K562 (cell line): ENCODE data around the gene ZFR2. TPM values are rescaled to one million over a fixed set of nuclear protein-coding genes. Genes with fewer than 3 reads are reported as not detected.

Experiments used
- ATAC-seq: fragments of 200-7000 bp; cut with Tn5 transposase; 3 replicates; pipeline ENCODE4 v1.9.1; 2020; ENCODE audit warnings: moderate library complexity
- BruUV-seq: library from RNA; stranded (reverse); fragments of 400-500 nt; replicated peaks from 2 replicates; lab custom pipeline; 2021; lab: Mats Ljungman, UMichigan
- CTCF ChIA-PET: fragments of 300-600 bp; formaldehyde crosslinking; extraction: SDS; loops from one replicate; lab custom pipeline; 2021; ENCODE audit warnings: low intra/inter-chr PET ratio; lab: Yijun Ruan, JAX
- POLR2A ChIA-PET: fragments of 300-600, 350-650 bp; sonication (Branson Sonifier 250); formaldehyde crosslinking; extraction: SDS; loops from one replicate; lab custom pipeline; 2021; ENCODE audit warnings: antibody characterized with exemption, inconsistent platforms; lab: Yijun Ruan, JAX
- DNase-seq, 4 experiments: peaks; one replicate each; pipeline versions ENCODE4 v3.0.0 to v3.0.0-alpha.2; 2011 to 2018; ENCODE audit warnings: low spot score in 3 of 4, mixed read lengths in 3 of 4; ENCODE audit errors: extremely low read depth in 1 of 4
- FAIRE-seq: peaks from 2 replicates; lab custom pipeline; 2011; peaks lifted over from hg19 to GRCh38; lab: Jason Lieb, UNC
- H2AFZ ChIP-seq: 2 replicates; pipeline ENCODE4 v1.6.0; 2011; ENCODE audit warnings: low read depth, low read length, control low read depth, inconsistent platforms
- H3K27ac ChIP-seq: fragments of 200-600 bp; 3 replicates; pipeline ENCODE4 v1.8.0; 2011; ENCODE audit warnings: low read depth, mild to moderate bottlenecking, control low read depth, inconsistent platforms, low read length, moderate library complexity, mixed read lengths; ENCODE audit errors: extremely low read depth
- H3K27me3 ChIP-seq, 2 experiments: fragments of 300-600 bp in 1 of 2; 2 replicates in 1 of 2; 3 replicates in 1 of 2; pipeline versions ENCODE4 v1.6.0 to v1.8.0; 2011; ENCODE audit warnings: inconsistent platforms in 2 of 2, low read length in 2 of 2, mild to moderate bottlenecking in 1 of 2, mixed read lengths in 1 of 2, moderate library complexity in 1 of 2; ENCODE audit not compliant: control insufficient read depth in 2 of 2, insufficient read depth in 2 of 2
- H3K36me3 ChIP-seq: fragments of 300-600 bp; 3 replicates; pipeline ENCODE4 v1.8.0; 2011; ENCODE audit warnings: mild to moderate bottlenecking, low read length, inconsistent platforms; ENCODE audit not compliant: control insufficient read depth, insufficient read depth
- H3K4me1 ChIP-seq, 2 experiments: fragments of 200-600 bp in 1 of 2; replicated peaks in 1 of 2; 2 replicates in 1 of 2; 3 replicates in 1 of 2; pipeline versions ENCODE4 v1.5.1 to v1.8.0; 2011; ENCODE audit warnings: inconsistent platforms in 2 of 2, low read length in 2 of 2, mild to moderate bottlenecking in 1 of 2, mixed read lengths in 1 of 2, moderate library complexity in 1 of 2; ENCODE audit not compliant: control insufficient read depth in 2 of 2, insufficient read depth in 2 of 2
- H3K4me2 ChIP-seq: 2 replicates; pipeline ENCODE4 v1.6.1; 2011; ENCODE audit warnings: low read length, control low read depth, inconsistent platforms, mixed read lengths; ENCODE audit not compliant: insufficient read depth
- H3K4me3 ChIP-seq: fragments of 200-600 bp; sonication (generic), shearing (Covaris generic); 2 replicates; pipeline ENCODE4 v1.5.1; 2016; ENCODE audit warnings: control low read depth, inconsistent platforms
- H3K79me2 ChIP-seq: fragments of 200-600 bp; 3 replicates; pipeline ENCODE4 v1.8.0; 2011; ENCODE audit warnings: low read length, inconsistent platforms; ENCODE audit not compliant: control insufficient read depth, insufficient read depth
- H3K9ac ChIP-seq, 2 experiments: 2 replicates each; pipeline versions ENCODE4 v1.6.0 to v1.6.1; 2011; ENCODE audit warnings: low read depth in 2 of 2, low read length in 2 of 2, control low read depth in 1 of 2, inconsistent platforms in 1 of 2, mild to moderate bottlenecking in 1 of 2, mixed read lengths in 1 of 2; ENCODE audit not compliant: insufficient read depth in 1 of 2
- H3K9me1 ChIP-seq: one replicate; pipeline ENCODE4 v1.6.0; 2011; ENCODE audit warnings: inconsistent platforms, mild to moderate bottlenecking, low read length, moderate library complexity; ENCODE audit not compliant: control insufficient read depth, insufficient read depth
- H3K9me3 ChIP-seq: replicated peaks from 2 replicates; pipeline ENCODE4 v1.5.1; 2011; ENCODE audit warnings: low read depth, low read length, inconsistent platforms; ENCODE audit not compliant: control insufficient read depth, insufficient read depth
- H4K20me1 ChIP-seq: replicated peaks from 2 replicates; pipeline ENCODE4 v1.6.1; 2011; ENCODE audit warnings: low read length, inconsistent platforms, mixed read lengths; ENCODE audit not compliant: control insufficient read depth, insufficient read depth
- ADNP ChIP-seq: fragments of 200-800 bp; sonication (Bioruptor generic); IDR thresholded peaks from 2 replicates; pipeline ENCODE4 v1.6.1; 2016; ENCODE audit warnings: missing genetic modification characterization, missing compliant biosample characterization
- ARID3B ChIP-seq: fragments of 250-450 bp; sonication (Bioruptor Pico); IDR thresholded peaks from 2 replicates; pipeline ENCODE4 v1.4.0; 2020; ENCODE audit warnings: borderline replicate concordance
- CREB3L1 ChIP-seq: fragments of 450-650 bp; IDR thresholded peaks from 2 replicates; pipeline ENCODE4 v1.6.1; 2014; ENCODE audit warnings: low read depth, mild to moderate bottlenecking, moderate library complexity, borderline replicate concordance
- DACH1 ChIP-seq: fragments of 450-650 bp; IDR thresholded peaks from 2 replicates; pipeline ENCODE4 v1.6.1; 2018; ENCODE audit not compliant: partially characterized antibody
- GTF2A2 ChIP-seq: IDR thresholded peaks from 2 replicates; pipeline ENCODE4 v1.6.1; 2016; ENCODE audit warnings: mild to moderate bottlenecking, missing genetic modification characterization, missing compliant biosample characterization
- HSF4 ChIP-seq: fragments of 250-450 bp; sonication (Bioruptor Pico); IDR thresholded peaks from 2 replicates; pipeline ENCODE4 v2.1.2; 2022; ENCODE audit warnings: mild to moderate bottlenecking, moderate library complexity, borderline replicate concordance
- KDM1A ChIP-seq, 2 experiments: fragments of 450-650 bp; IDR thresholded peaks; 2 replicates each; pipeline ENCODE4 v1.6.1; 2016; ENCODE audit warnings: mild to moderate bottlenecking in 2 of 2
- NFYB ChIP-seq: IDR thresholded peaks from 2 replicates; pipeline ENCODE4 v1.6.1; 2011; ENCODE audit warnings: mild to moderate bottlenecking, moderate library complexity; ENCODE audit not compliant: insufficient read length; ENCODE audit errors: extremely low read depth
- PREB ChIP-seq: sonication (generic); formaldehyde crosslinking; IDR thresholded peaks from 2 replicates; pipeline ENCODE4 v1.8.1; 2023; ENCODE audit warnings: mild to moderate bottlenecking, missing genetic modification reagents
- SIN3A ChIP-seq, 2 experiments: fragments of 150-350 bp in 1 of 2; IDR thresholded peaks; 2 replicates each; pipeline ENCODE4 v1.6.1; 2011 to 2016; ENCODE audit warnings: borderline replicate concordance in 2 of 2, low read depth in 2 of 2, low read length in 2 of 2, mild to moderate bottlenecking in 2 of 2, moderate library complexity in 2 of 2; ENCODE audit not compliant: control insufficient read depth in 1 of 2
- SNIP1 ChIP-seq: fragments of 450-650 bp; IDR thresholded peaks from 2 replicates; pipeline ENCODE4 v1.7.1; 2017; ENCODE audit warnings: low read depth, mild to moderate bottlenecking
- STAG1 ChIP-seq: sonication (generic); formaldehyde crosslinking; IDR thresholded peaks from 2 replicates; pipeline ENCODE4 v1.5.0; 2020; ENCODE audit warnings: missing genetic modification reagents, borderline replicate concordance
- TCF3 ChIP-seq: sonication (generic); formaldehyde crosslinking; IDR thresholded peaks from 2 replicates; pipeline ENCODE4 v1.4.0; 2020; ENCODE audit warnings: mild to moderate bottlenecking, missing genetic modification reagents
- TRIM28 ChIP-seq: fragments of 450-650 bp; IDR thresholded peaks from 2 replicates; pipeline ENCODE4 v1.6.1; 2017
- XRCC5 ChIP-seq: fragments of 200-400 bp; formaldehyde crosslinking; IDR thresholded peaks from 2 replicates; pipeline ENCODE4 v1.6.1; 2017; ENCODE audit warnings: low read depth, mild to moderate bottlenecking, low read length
- ZBTB9 ChIP-seq: fragments of 450-650 bp; formaldehyde crosslinking; IDR thresholded peaks from 2 replicates; pipeline ENCODE4 v1.4.0; 2020; ENCODE audit warnings: mild to moderate bottlenecking, moderate library complexity
- ZNF707 ChIP-seq: fragments of 250-450 bp; sonication (Bioruptor Pico); conservative IDR thresholded peaks from 2 replicates; pipeline ENCODE4 v1.8.0; 2022; ENCODE audit warnings: inconsistent platforms, mild to moderate bottlenecking, moderate library complexity
- ZNF778 ChIP-seq: fragments of 450-650 bp; formaldehyde crosslinking; IDR thresholded peaks from 2 replicates; pipeline ENCODE4 v1.4.0; 2020; ENCODE audit warnings: mild to moderate bottlenecking, moderate library complexity
- ZSCAN29 ChIP-seq: fragments of 450-650 bp; IDR thresholded peaks from 2 replicates; pipeline ENCODE4 v1.6.1; 2017
- WGBS: fragments of 100-300 bp; shearing (Covaris generic); methylation state at CpG from one replicate; pipeline ENCODE4 v1.1.6; 2016; ENCODE audit warnings: low coverage, mixed read lengths; ENCODE audit not compliant: insufficient coverage; ENCODE audit errors: missing lambda C conversion rate; 5-methylcytosine and 5-hydroxymethylcytosine counted together
- in situ Hi-C: fragments of 300-500 bp; cut with MboI; formaldehyde crosslinking; loops from 4 replicates; pipeline ENCODE4 v1.15.0; 2018; ENCODE audit warnings: inconsistent platforms, mixed read lengths
- intact Hi-C: fragments of 100-400 bp; cut with micrococcal nuclease; formaldehyde crosslinking; loops from 2 replicates; pipeline ENCODE4 v1.14.2; 2022
- polyA plus RNA-seq, 8 experiments: library from polyadenylated mRNA; depleted of rRNA in 4 of 8; stranded (reverse) in 5 of 8; unstranded in 3 of 8; fragments of >200 nt; fragmentation: Nextera tagmentation in 2 of 8; fragmentation: Illumina TruSeq in 1 of 8; extraction: Ambion mirVana in 2 of 8; extraction: Trizol in 1 of 8; gene quantifications; 2 replicates each; pipeline versions ENCODE4 v1.2.1 to v1.2.3, GENCODE V29; 2011 to 2014; ENCODE audit warnings: inconsistent platforms in 1 of 8, missing spikeins in 1 of 8
- total RNA-seq, 7 experiments: library from RNA; depleted of rRNA in 6 of 7; stranded (reverse); fragments of >200 nt in 6 of 7; fragmentation: Illumina TruSeq in 2 of 7; extraction: Trizol in 2 of 7; gene quantifications; 2 replicates each; pipeline versions ENCODE4 v1.2.1 to v1.2.3, GENCODE V29; 2011 to 2021; ENCODE audit warnings: low replicate concordance in 1 of 7

Gene ZFR2
- total and polyA plus RNA-seq, 9 of the 15 experiments (the other 6 are each of a cell fraction or from before 2014, with no cell fraction given) = 0.03 to 0.59 (median 0.07) TPM; not detected in 6

- H3K36me3 ChIP-seq = peaks cover 28% of the 10 kb centered on the region; the same call in 2 of the 3 replicates
- H3K9ac ChIP-seq = no peak overlapping the region
- intact Hi-C loops = loop anchor here (10.0 kb wide), 1 partner anchor 63 kb away; no protein-coding TSS in a partner anchor
- H3K4me1 ChIP-seq = peaks cover 0 to 45% of the 10 kb centered on the region in 2 experiments; a peak in 2 of 5 replicates
- CTCF ChIA-PET = no interaction called here
- H3K4me3 ChIP-seq = no peak overlapping the region
- no peak overlapping the region for H3K27ac ChIP-seq
- no peaks in the 10 kb centered on the region for H4K20me1 ChIP-seq
- H2AFZ ChIP-seq = no peak overlapping the region
- ATAC-seq = no peak
- peaks cover 20% of the 10 kb centered on the region for H3K9me3 ChIP-seq
- peaks cover 18% of the 10 kb centered on the region for H3K79me2 ChIP-seq
- no peak for FAIRE-seq
- POLR2A ChIA-PET = interaction anchor here (0.6 kb wide), 2 partner anchors 436 to 1776 kb away, joined by 3 read pairs; no protein-coding TSS in a partner anchor
- H3K4me2 ChIP-seq = no peak overlapping the region
- in situ Hi-C loops = no loop called here
- no peaks in the 10 kb centered on the region for H3K27me3 ChIP-seq
- H3K9me1 ChIP-seq = no peaks in the 10 kb centered on the region
- BruUV-seq = no TSS peak
- peak in 1 of 4 experiments; percentile 25 for DNase-seq
- 100% methylated on average over 2 of the region's 2 CpGs for WGBS
- peak; percentile 88 for TF ChIP-seq TRIM28
- no peak for TF ChIP-seq STAG1 (CRISPR knock-in tag)
- TF ChIP-seq GTF2A2 = no peak
- TF ChIP-seq SNIP1 = no peak
- TF ChIP-seq CREB3L1 = no peak
- no peak for TF ChIP-seq HSF4
- no peak for TF ChIP-seq SIN3A (IDR thresholded peaks at IDR 0.05; ENCODE audit: borderline replicate concordance in 2 of 2, control insufficient read depth in 1 of 2, low read depth in 2 of 2, low read length in 2 of 2)
- no peak for TF ChIP-seq ZNF778 (CRISPR knock-in tag)
- no peak for TF ChIP-seq ZBTB9
- TF ChIP-seq PREB = no peak
- TF ChIP-seq NFYB = no peak
- peak; percentile 34; the same call in 1 of the 2 replicates for TF ChIP-seq XRCC5
- TF ChIP-seq KDM1A (IDR thresholded peaks at IDR 0.05) = 0 out of 4 replicates have a peak, but pooled peaks of 1 of the 2 experiments have one; percentile 5
- TF ChIP-seq ADNP (tag) = peak; percentile 48; the same call in 1 of the 2 replicates
- no peak for TF ChIP-seq ZSCAN29
- no peak for TF ChIP-seq DACH1
- peak; percentile 99 for TF ChIP-seq ZNF707 (CRISPR knock-in tag)
- TF ChIP-seq TCF3 (CRISPR knock-in tag) = no peak
- TF ChIP-seq ARID3B (CRISPR knock-in tag) = no peak
These were observed 87.2 kb downstream of the ZFR2 start for GRCh38 chr19:3781603-3782002.
